SKM-1 (cell line): ENCODE measurements around the gene EIF2S3.
"Not testable (repeated sequence)": the region's sequence is repeated elsewhere in the genome, so short reads cannot be mapped to it uniquely, and the experiment has no call there.

Experiments used
- DNase-seq: peaks from one replicate; lab custom pipeline; 2025; ENCODE audit not compliant: unreplicated experiment; lab: John Stamatoyannopoulos, UW

The EIF2S3 gene

DNA sequence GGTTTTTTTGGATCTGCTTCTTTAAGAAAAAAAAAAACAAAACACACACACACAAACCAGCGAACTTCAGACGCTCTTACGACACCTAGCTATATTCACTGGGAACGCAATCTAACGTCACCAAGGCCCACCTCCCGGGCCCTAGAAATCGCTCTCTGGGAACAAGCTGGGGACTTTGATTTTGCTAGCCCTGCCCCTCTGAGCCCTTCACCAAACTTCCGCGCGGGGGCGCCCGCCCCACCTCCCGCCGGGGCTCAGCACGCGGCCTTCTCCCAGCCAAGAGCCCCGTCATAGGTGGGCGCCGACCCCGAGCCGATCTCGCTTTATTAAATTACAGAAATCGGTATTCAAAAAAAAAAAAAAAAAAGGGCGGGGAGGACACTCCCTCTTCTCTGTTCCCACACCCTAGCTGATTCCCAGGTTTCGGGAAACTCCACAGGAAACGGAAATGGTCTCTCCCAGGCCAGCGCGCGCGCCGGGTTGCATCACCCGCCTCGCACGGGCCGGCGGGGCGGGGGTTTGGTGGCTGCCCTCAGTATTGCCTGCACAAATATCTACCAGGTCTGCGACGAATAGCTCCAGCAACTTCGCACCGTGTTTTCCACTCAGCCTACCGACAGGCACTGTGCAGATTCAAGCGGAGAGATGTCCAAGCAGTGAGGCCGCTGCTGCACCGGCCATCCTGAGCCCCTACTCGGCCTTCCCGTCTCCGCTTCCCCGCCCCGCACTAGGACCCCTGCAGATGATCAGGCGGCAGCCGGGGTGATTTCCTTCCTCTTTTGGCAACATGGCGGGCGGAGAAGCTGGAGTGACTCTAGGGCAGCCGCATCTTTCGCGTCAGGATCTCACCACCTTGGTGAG lies at the start of gene EIF2S3:
Gene EIF2S3 (plus strand): TSS at position 775 of the 861 bp plus-strand sequence. CDS start 13 bp downstream, at position 788.
- DNase-seq = peak; percentile 61

DNA sequence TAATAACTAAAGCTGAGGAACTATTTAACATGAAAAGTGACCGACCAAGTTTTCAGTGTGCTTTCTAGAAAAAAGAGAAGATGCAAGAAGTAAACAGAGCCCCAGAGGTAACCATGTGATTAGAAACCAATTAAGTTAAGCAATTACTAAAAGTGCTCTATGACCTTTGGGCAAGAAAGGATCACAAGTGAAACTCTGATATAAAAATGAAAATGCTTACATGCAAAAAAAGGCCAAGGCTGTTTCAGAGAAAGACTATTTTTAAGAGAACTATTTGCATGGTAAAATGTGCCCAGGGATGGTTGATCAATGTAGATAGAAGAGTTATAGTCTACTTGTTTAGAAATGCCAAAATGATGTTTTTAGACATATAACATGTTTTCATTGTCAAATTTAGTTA lies 49.7 kb upstream of the EIF2S3 start:
- DNase-seq = no peak

DNA sequence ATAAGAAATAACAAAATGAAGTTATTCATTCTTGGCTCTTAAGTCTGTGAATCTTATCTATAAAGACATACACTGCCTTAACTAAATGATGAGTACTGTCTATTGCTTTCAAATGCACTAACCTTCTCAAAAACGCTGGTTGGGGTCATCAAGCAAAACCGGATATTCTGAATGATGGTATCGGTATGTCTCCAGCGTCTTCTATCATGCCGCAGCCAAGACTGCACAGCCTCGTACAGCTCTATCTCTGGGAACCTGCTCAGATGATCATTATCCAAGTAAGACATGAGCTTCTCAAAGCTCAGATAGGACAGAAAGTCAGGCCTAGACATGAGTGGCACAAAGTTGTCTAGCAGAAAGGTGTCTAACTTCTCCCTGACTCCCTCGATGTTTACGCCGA lies 48.9 kb upstream of the EIF2S3 start:
- DNase-seq = no peak

DNA sequence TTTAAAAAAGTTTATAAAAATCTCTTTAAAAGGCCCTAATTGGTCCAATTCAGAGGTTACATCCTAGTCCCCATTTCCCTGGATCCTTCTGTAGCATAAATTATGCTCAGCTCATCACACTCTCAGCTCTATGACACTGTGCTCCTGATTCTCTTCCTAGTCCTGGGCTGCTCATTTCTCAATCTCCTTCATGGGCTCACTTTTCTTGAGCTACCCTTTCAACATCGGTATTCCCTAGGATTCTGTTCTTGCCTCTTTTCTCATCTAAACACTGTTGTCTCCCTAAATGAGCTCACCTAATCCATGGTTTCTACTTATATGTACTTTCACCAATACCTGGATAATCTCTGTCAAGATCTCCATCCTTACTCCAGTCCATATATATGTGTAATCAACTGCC lies 42.5 kb upstream of the EIF2S3 start:
- DNase-seq = no peak

DNA sequence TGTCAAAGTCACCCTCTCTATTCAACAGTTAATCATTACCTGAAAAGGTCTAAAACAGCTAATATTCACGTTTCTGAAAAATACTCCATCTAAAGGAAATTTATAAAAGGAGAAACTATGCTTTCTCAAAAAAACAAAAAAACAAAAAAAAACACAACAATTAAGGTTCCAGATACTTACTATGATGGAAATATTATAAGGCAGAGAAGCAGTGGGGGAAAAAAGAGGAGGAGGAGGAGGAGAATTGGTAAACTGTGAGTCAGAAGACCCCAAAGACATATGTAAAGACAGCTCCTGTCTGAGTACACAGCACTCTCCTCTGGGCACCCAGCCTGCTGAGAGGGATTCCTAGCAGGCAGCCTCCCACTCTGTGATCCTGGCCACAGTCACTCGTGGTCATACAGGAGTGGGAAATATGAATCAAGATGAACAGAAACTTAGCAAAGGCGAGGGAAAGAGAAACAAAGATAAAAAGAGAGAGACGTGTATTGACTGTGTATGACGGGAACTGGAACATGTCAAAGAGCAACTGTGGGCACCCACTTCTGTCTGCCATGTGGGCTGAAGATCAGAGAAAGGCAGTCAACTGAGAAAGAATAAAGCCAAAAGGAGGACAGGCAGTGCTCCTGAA lies 40.3 kb upstream of the EIF2S3 start:
- no peak for DNase-seq

DNA sequence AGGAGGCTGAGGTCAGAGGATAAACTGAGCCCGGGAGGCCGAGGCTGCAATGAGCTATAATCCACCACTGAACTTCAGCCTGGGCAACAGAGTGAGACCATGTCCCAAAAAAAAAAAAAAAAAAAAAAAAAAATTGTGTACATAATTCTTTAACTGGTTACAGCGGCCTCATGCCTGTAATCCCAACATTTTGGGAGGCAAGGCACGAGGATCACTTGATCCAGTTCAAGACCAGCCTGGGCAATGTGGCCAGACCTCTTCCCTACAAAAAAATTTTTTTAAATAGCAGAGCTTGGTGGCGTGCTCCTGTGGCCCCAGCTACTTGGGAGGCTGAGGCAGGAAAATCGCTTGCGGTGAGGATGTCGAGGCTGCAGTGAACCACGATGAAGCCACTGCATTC lies 37.1 kb upstream of the EIF2S3 start:
- no peak for DNase-seq

DNA sequence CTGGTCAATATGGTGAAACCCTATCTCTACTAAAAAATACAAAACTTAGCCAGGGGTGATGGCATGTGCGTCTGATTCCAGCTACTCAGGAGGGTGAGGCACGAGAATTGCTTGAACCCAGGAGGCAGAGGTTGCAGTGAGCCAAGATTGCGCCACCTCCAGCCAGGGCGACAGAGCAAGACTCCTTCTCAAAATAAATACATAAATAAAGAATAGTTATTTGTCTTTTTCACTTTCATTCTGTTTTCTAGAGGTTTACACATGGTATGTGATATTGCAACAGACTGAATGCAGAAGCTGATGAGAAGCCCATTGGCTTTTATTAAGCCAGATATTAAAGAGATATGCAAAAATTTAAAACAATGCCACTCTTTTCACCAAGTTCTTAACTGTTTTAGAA lies 35.9 kb upstream of the EIF2S3 start:
- DNase-seq = no peak

DNA sequence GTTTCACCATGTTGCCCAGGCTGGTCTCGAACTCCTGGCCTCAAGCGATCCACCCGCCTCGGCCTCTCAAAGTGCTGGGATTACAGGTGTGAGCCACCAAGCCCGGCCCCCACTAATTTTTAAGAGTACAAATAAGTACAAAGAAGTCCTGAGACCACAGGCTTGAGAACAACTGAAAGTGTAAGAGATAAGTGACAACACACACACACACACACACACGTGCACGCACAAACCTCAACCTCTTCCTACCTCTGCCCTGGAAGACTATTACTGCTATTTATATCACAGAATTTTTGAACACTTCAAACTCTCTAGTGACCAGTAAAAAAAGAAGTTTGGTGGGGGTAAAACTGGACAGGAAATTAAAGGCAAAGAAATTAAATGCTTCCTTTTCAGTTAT lies 35.3 kb upstream of the EIF2S3 start:
- no peak for DNase-seq

DNA sequence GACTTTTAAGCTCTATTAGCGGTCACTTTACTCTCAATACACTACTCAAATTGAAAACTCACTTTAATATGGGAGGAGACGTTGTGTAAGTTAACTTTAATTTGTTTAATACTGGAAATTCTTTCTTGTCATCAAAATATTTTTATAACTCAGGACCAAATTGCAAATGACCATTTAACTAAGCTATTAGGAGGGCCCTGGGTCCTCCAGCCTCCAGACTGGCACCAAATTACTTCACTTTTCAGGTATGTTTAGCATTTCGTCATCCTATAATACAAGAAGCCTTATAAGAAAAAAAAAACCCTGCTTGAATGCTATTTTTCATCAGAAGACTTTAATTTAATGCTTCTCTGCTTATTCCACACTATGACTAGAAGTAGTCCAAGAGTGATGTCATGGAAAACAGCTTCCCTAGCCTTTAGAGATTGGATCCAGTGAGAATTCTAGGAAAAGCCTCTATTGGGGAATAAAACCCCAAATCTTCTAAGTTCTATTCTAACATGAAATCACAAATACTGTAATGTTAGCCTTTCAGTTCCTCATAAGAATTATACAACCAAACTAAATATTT lies 34.4 kb upstream of the EIF2S3 start:
- no peak for DNase-seq

DNA sequence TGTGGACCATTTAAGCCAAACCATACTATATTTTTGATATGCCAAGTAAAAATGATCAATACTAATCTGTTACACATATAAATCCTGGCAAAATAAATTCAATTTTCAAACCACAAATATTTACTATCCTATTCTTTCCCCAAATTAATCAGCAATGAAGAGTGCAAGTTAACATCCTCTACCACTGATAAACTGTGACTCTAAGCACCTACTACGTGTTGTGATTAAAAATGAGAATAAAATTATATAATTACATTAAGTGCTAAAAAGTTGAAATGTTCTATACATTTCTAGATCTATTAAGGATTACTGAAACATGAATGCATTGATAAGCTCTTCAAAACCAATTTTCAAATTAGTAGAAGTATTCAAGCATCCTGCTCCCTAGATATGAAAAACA lies 31.2 kb upstream of the EIF2S3 start:
- no peak for DNase-seq

DNA sequence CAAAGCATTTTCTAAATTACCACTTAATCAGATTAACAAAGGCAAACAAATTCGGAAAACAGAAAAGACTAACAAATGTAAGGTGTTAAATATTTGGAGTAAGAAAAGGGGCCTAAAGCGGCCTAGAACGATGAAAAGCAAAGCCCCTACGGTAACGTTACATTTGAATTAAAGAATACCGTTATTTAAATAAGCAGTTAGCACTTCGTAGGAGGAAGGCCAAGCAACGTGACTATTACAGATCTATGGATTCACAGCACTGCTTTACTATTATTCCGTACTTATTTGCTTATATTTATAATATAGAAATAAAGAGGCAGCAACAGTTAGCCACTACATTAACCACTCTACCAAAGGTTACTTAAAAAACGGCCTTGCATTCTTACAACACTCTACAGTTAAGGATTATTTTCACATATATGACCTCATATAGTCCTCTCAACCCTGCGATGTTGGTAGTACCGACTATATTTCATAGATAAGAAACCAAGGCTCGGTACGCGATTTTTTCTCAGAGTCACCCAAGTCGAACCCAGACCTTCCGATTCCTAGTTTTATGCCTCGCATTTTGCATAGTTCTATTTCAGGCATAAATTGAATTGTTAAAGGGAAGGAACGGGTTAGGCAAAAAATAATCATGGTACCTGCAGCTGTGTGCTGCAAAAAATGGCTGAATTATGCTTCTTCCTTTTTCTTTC lies 30.6 kb upstream of the EIF2S3 start:
- no peak for DNase-seq

DNA sequence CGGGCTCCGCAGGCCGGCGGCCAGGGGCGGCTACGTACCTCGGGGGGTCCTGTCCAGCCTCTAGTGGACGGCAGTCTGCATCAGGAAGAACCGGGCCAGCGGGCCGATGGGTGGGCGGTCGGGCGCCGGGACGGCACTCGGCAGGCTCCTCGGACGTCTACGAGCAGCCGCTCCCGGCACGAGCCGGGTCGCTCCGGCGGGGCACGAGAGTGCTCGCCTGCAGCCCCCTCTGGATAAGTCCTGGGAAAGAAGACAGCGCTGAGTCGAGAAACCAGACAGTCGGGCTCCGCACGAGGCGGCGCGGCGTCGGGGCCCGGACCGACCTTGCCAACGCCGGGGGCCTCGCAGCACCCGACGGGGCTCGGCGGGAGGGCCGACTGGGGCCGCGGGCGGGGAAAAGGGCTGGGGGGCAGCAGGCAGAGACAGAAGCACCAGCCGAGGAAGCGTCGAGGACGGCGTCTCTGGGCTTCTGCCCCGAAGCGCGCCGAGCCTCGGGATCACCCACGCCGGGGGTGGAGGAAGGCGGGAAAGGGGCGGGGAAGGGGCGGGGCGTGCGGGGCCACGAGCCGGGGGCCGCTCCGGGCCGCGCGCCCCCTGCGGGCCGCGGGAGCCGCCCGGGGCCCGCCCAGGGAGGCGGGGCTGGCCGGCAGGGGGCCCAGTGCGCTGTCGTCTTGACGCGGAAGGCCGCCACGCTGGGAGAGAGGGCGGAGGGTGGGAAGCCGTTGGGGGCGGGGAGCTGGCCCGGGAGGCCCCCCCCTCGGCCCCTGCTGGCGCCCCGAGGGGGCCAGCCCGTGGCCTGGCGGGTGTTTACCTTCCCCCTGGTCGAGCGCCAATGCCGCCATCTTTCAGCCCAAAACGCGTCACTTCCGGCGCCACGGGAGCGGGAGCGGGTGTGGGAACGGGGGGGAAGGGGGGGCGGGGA lies 29.7 kb upstream of the EIF2S3 start:
- DNase-seq = peak; percentile 23

DNA sequence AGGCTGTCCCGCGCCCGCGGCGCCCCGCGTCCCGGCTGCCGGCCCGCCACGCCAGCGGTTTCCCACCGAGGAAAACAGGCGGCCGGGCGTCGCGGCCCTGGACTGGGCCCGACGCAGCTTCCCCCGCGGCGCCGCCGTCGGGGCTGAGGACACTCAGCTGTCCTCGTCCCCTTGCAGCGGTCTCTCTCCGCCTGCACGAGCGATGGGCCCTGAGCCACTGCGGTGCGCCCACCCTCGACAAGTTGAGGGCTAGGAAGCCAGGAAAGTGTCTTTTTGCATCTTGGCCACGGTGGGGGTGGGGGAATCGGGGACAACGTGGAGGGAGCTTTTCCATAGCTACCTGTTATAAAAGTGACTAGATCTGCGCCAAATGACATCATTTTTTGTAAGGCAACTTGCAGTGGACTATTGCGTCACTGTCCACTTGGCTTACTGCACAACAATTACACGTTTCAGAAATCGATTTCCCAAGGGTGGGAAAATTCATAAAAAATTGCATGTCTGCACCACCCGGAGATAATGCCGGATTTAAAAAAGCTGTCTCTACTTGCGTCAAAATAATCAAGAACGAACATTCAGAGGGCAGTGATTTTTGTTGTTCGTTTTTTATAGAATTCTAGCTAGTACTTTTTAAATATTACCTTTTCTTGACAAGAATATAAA lies 28.9 kb upstream of the EIF2S3 start:
- DNase-seq = no peak

DNA sequence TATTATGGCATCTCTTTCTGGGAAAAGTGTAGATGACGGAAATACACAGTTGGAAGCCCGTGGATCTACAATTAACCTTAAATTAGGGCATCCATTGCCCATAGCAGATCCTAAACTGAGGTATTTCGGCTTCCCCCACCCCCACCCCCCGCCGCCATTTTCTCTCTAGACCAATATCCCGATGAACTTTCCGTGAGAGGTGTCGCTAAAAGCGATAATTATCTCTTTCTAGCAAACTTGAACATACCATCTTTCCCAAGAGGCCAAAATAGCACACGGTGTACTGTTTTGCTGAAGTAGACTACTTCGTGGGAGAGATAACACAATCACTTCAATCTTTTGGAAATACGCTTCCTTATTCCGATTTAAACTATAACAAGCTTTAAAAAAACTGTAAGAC lies 28.3 kb upstream of the EIF2S3 start:
- DNase-seq = no peak

DNA sequence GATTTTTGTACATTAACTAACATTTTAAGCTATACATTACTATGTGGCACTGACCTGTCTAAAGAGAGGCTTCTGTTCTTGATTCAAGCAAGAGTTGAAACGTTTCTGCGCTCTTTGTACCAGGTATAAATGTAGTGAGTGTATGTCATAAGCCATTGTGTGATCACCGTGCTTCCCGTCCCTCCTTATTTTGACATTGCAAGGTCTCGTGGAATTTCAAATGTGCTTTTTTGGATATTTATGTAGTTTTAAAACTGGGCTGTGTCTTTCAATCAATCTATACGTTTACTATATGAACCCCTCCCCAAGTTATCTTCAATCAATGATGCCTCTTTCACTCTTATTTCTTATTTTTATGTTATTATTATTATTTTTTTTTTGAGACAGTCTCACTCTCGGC lies 27.7 kb upstream of the EIF2S3 start, which contains the start of gene KLHL15:
Gene KLHL15 (minus strand): TSS at position 101 of the 400 bp plus-strand sequence. CDS start 20,493 bp downstream, outside the sequence.
- DNase-seq = no peak

DNA sequence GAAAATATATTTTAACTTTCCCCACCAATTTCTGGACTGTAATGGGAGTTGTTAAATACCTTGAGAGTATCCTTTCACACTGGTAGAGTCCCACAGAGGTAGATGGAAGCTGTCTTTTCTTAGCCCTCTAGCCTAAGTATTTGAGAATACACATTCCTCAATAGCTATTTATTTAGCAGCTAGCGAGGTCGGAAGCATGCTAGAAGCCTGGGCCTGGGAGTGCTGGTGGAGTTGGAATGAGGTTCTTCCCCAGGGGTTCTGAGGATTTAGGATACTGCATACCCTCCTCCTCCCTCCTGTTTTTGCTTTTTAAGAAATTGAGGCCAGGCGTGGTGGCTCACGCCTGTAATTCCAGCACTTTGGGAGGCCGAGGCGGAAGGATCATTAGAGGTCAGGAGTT lies 26.8 kb upstream of the EIF2S3 start:
- no peak for DNase-seq

DNA sequence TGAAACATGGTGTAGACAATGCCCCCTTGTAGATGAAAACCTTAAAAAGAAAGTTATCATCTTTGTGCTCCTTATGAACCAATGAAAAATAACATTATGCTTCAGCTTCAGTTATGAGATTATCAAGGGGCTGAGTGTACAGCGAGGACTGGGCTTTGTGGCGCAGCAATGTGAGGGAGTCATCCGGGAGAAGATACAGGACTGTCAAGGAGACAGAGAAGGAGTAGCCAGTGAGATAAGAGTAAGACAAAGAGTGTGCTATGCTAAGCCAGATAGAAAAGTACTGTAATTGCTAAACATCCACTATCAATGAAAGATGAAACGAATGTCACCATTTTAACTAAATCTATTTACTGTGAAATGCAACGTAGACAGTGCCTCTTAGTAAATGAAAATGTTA lies 24.2 kb upstream of the EIF2S3 start:
- DNase-seq = no peak

DNA sequence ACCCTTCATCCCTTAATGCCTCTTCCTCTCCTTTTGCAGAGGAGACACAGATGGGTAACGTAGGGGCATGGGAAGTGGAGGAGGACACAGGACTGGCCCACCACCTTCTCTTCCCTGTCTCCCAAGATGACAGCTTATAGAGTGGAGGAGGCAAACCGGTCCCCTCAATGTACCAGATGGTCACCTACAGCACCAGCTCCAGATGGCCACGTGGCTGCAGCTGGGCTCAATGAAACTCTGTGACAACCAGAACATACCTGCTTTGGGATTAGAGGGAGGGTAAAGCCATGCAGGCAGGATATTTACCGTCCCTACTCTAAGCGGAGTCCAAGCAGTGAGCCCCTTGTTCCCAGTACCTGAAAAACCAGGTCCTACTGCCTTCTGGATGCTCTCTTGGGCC lies 20.3 kb upstream of the EIF2S3 start:
- no peak for DNase-seq

DNA sequence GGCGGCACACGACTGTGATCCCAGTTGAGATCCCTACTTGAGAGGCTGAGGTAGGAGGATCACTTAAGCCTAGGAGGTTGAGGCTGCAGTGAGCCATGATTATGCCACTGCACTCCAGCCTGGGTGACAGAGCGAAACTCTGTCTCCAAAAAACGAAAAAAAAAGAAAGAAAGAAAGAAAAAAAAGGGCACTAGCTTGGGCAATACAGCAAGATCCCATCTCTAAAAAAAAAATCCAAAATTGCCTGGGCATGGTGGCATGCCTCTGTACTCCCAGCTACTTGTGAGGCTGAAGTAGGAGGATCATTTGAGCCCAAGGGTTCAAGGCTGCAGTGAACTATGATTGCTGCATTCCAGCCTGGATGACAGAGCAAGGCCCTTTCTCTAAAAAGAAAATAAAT lies 17.0 kb upstream of the EIF2S3 start:
- DNase-seq = no peak

DNA sequence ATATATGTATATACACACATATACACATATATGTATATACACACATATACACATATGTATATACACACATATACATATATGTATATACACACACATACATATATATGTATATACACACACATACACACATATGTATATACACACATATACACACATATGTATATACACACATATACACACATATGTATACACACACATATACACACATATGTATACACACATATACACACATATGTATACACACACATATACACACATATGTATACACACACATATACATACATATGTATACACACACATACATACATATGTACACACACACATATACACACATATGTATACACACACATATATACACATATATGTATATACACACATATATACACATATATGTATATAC lies 8.7 kb upstream of the EIF2S3 start:
- not testable (repeated sequence) for DNase-seq
